HCT116 (cell line): ENCODE results near the gene DAND5. TPM values are rescaled to one million over a fixed set of nuclear protein-coding genes. Genes with fewer than 3 reads are reported as not detected.

Experiments
- ATAC-seq: fragments of 200-7000 bp; cut with Tn5 transposase; 2 replicates; pipeline ENCODE4 v1.9.1; 2020; ENCODE audit warnings: mild to moderate bottlenecking, moderate library complexity
- BruUV-seq: library from RNA; stranded (reverse); fragments of 400-500 nt; replicated peaks from 2 replicates; lab custom pipeline; 2021; lab: Mats Ljungman, UMichigan
- CTCF ChIA-PET: fragments of 300-600 bp; sonication (Branson Sonifier 250); formaldehyde crosslinking; loops from one replicate; lab custom pipeline; 2021; ENCODE audit warnings: antibody characterized with exemption; lab: Charles Lee
- POLR2A ChIA-PET: fragments of 300-600, 350-600 bp; sonication (Branson Sonifier 250); formaldehyde crosslinking; loops from one replicate; lab custom pipeline; 2021; ENCODE audit warnings: antibody characterized with exemption; lab: Charles Lee
- RAD21 ChIA-PET, 2 experiments: fragments of 300-600 bp; sonication (Branson Sonifier 250); formaldehyde crosslinking; loops; one replicate each; lab custom pipeline; 2023; ENCODE audit warnings: low total read pairs in 2 of 2; ENCODE audit not compliant: uncharacterized antibody in 2 of 2, unreplicated experiment in 2 of 2, low non-redundant PET in 1 of 2; lab: Charles Lee
- DNase-seq: peaks from one replicate; pipeline ENCODE4 v3.0.0-alpha.2; 2010; ENCODE audit warnings: low read depth, low spot score
- H2AFZ ChIP-seq: fragments of 200-600 bp; shearing (Covaris generic), sonication (generic); 2 replicates; pipeline ENCODE4 v1.6.1; 2017; ENCODE audit warnings: low read depth, mixed run types, mixed read lengths, antibody characterized with exemption, low read length; ENCODE audit not compliant: poor library complexity, severe bottlenecking
- H3K27ac ChIP-seq: 2 replicates; pipeline ENCODE4 v1.5.1; 2012; ENCODE audit warnings: low read depth, low read length
- H3K27me3 ChIP-seq: fragments of 200-600 bp; sonication (generic); 2 replicates; pipeline ENCODE4 v1.6.1; 2016; ENCODE audit warnings: mixed run types, low read length, mixed read lengths; ENCODE audit not compliant: insufficient read depth
- H3K36me3 ChIP-seq, 2 experiments: fragments of 200-500 bp in 1 of 2; fragments of 200-600 bp in 1 of 2; sonication (Bioruptor generic) in 1 of 2; sonication (generic) in 1 of 2; 2 replicates each; pipeline versions ENCODE4 v1.5.1 to v1.6.1; 2014 to 2016; ENCODE audit warnings: low read length in 2 of 2, inconsistent platforms in 1 of 2, mixed read lengths in 1 of 2, mixed run types in 1 of 2; ENCODE audit not compliant: insufficient read depth in 2 of 2, control insufficient read depth in 1 of 2
- H3K4me1 ChIP-seq, 2 experiments: fragments of 200-600 bp in 1 of 2; sonication (generic) in 1 of 2; 2 replicates each; pipeline versions ENCODE4 v1.5.1 to v1.6.1; 2012 to 2017; ENCODE audit warnings: low read length in 2 of 2, inconsistent platforms in 1 of 2, mild to moderate bottlenecking in 1 of 2, mixed read lengths in 1 of 2, mixed run types in 1 of 2, moderate library complexity in 1 of 2; ENCODE audit not compliant: insufficient read depth in 2 of 2, control insufficient read depth in 1 of 2
- H3K4me2 ChIP-seq: fragments of 200-600 bp; sonication (generic); 2 replicates; pipeline ENCODE4 v1.6.1; 2017; ENCODE audit warnings: mixed run types, low read length, mixed read lengths
- H3K4me3 ChIP-seq, 2 experiments: fragments of 200-600 bp in 1 of 2; sonication (generic) in 1 of 2; replicated peaks in 1 of 2; 2 replicates each; pipeline ENCODE4 v1.5.1; 2011 to 2016; ENCODE audit warnings: low read length in 2 of 2, control low read depth in 1 of 2, low read depth in 1 of 2, mild to moderate bottlenecking in 1 of 2, mixed read lengths in 1 of 2, mixed run types in 1 of 2
- H3K79me2 ChIP-seq: fragments of 200-600 bp; sonication (generic); 2 replicates; pipeline ENCODE4 v1.6.1; 2017; ENCODE audit warnings: mild to moderate bottlenecking, mixed run types, low read length, moderate library complexity, mixed read lengths; ENCODE audit not compliant: insufficient read depth
- H3K9ac ChIP-seq: fragments of 200-600 bp; sonication (generic); 2 replicates; pipeline ENCODE4 v1.6.1; 2016; ENCODE audit warnings: low read length, mixed read lengths
- H3K9me2 ChIP-seq: fragments of 200-600 bp; sonication (generic), shearing (Covaris generic); 2 replicates; pipeline ENCODE4 v1.6.1; 2017; ENCODE audit warnings: mixed run types, mild to moderate bottlenecking, moderate library complexity; ENCODE audit not compliant: insufficient read depth
- H3K9me3 ChIP-seq, 2 experiments: fragments of 200-500 bp in 1 of 2; fragments of 200-600 bp in 1 of 2; sonication (Bioruptor generic) in 1 of 2; sonication (generic) in 1 of 2; 2 replicates each; pipeline ENCODE4 v1.6.1; 2014 to 2017; ENCODE audit warnings: low read length in 2 of 2, mixed read lengths in 2 of 2, inconsistent platforms in 1 of 2, low read depth in 1 of 2, mild to moderate bottlenecking in 1 of 2, mixed run types in 1 of 2, moderate library complexity in 1 of 2; ENCODE audit not compliant: control insufficient read depth in 1 of 2, insufficient read depth in 1 of 2
- H4K20me1 ChIP-seq: fragments of 200-600 bp; sonication (generic), shearing (Covaris generic); 2 replicates; pipeline ENCODE4 v1.6.1; 2017; ENCODE audit warnings: mixed run types, mild to moderate bottlenecking, moderate library complexity; ENCODE audit not compliant: insufficient read depth
- ATF3 ChIP-seq: IDR thresholded peaks from 2 replicates; pipeline ENCODE4 v1.6.1; 2012
- CEBPB ChIP-seq: IDR thresholded peaks from 2 replicates; pipeline ENCODE4 v1.6.1; 2012; ENCODE audit warnings: low read depth
- EGR1 ChIP-seq: IDR thresholded peaks from 2 replicates; pipeline ENCODE4 v1.6.1; 2012; ENCODE audit warnings: low read depth
- ELF1 ChIP-seq: IDR thresholded peaks from 2 replicates; pipeline ENCODE4 v1.6.1; 2012; ENCODE audit warnings: low read depth, borderline replicate concordance
- EZH2 ChIP-seq: fragments of 200-600 bp; sonication (generic); IDR thresholded peaks from 2 replicates; pipeline ENCODE4 v1.6.1; 2017; ENCODE audit warnings: antibody characterized with exemption, mixed run types
- JUND ChIP-seq: IDR thresholded peaks from 2 replicates; pipeline ENCODE4 v1.6.1; 2012
- POLR2A ChIP-seq: IDR thresholded peaks from 2 replicates; pipeline ENCODE4 v1.7.0; 2011; ENCODE audit warnings: borderline replicate concordance; ENCODE audit not compliant: insufficient read depth, insufficient read length; ENCODE audit errors: extremely low read depth
- POLR2AphosphoS5 ChIP-seq: IDR thresholded peaks from 2 replicates; pipeline ENCODE4 v1.6.1; 2011; ENCODE audit warnings: mild to moderate bottlenecking, low read depth, low read length, moderate library complexity
- RAD21 ChIP-seq: IDR thresholded peaks from 2 replicates; pipeline ENCODE4 v1.6.1; 2012; ENCODE audit warnings: low read depth, mild to moderate bottlenecking
- SIN3A ChIP-seq: IDR thresholded peaks from 2 replicates; pipeline ENCODE4 v1.6.1; 2012; ENCODE audit warnings: low read depth
- SRF ChIP-seq: IDR thresholded peaks from 2 replicates; pipeline ENCODE4 v1.6.1; 2012; ENCODE audit warnings: low read depth
- YY1 ChIP-seq: IDR thresholded peaks from 2 replicates; pipeline ENCODE4 v1.6.1; 2011; ENCODE audit warnings: low read length, low read depth, moderate library complexity, mild to moderate bottlenecking; ENCODE audit not compliant: insufficient replicate concordance; ENCODE audit errors: extremely low read depth
- ZFX ChIP-seq: fragments of 450-650 bp; IDR thresholded peaks from 2 replicates; pipeline ENCODE4 v1.6.1; 2017
- ZNF274 ChIP-seq: fragments of 200-500 bp; sonication (Bioruptor generic); IDR thresholded peaks from 2 replicates; pipeline ENCODE4 v1.6.1; 2014; ENCODE audit warnings: mild to moderate bottlenecking, low read depth, low read length, inconsistent platforms
- intact Hi-C: fragments of 100-400 bp; cut with micrococcal nuclease; formaldehyde crosslinking; loops from 2 replicates; pipeline ENCODE4 v1.10.0; 2022
- total RNA-seq: library from RNA; stranded (reverse); gene quantifications from one replicate; pipeline ENCODE4 v1.2.1, GENCODE V29; 2021; ENCODE audit not compliant: unreplicated experiment

DAND5 gene
- total RNA-seq, 1 experiment from 2014 or later = 0.25 TPM

- no peak for TF ChIP-seq ELF1
- TF ChIP-seq POLR2A = no peak
- no peak for TF ChIP-seq CEBPB
- BruUV-seq = no TSS peak
- no peak for DNase-seq
- RAD21 ChIA-PET = no interaction called here
- Histone ChIP-seq H3K4me2 (no peak overlapping the region), H3K79me2 (peaks cover 9% of the 10 kb centered on the region; the same call in 1 of the 2 replicates), H3K4me3 (no peak overlapping the region), H3K4me1 (no peaks in the 10 kb centered on the region; a peak in 1 of 4 replicates), H3K36me3 (peaks cover 0 to 5% of the 10 kb centered on the region in 2 experiments; a peak in 1 of 4 replicates), H4K20me1 (no peaks in the 10 kb centered on the region), H3K9me3 (no peaks in the 10 kb centered on the region), H3K27me3 (no peaks in the 10 kb centered on the region), H3K9me2 (no peaks in the 10 kb centered on the region), H2AFZ (no peak overlapping the region), H3K9ac (no peak overlapping the region), H3K27ac (no peak overlapping the region)
- intact Hi-C loops = no loop called here
- CTCF ChIA-PET = no interaction called here
- POLR2A ChIA-PET = no interaction called here
- ATAC-seq = no peak
Measured at GRCh38 chr19:13002166-13002898, 33.0 kb downstream of the DAND5 start.

GRCh38 chr19:13003081-13003480, 33.7 kb downstream of the DAND5 start:
- no peak overlapping the region for H3K27ac ChIP-seq
- no peaks in the 10 kb centered on the region for H3K9me2 ChIP-seq
- H3K27me3 ChIP-seq = no peaks in the 10 kb centered on the region
- peaks cover 0 to 5% of the 10 kb centered on the region in 2 experiments; a peak in 1 of 4 replicates for H3K36me3 ChIP-seq
- no peak overlapping the region for H3K4me2 ChIP-seq
- intact Hi-C loops = no loop called here
- H3K4me3 ChIP-seq = no peak overlapping the region
- DNase-seq (no peak), ATAC-seq (no peak)
- ChIA-PET CTCF (no interaction called here), RAD21 (no interaction called here), POLR2A (no interaction called here)
- BruUV-seq = no TSS peak
- peaks cover 2% of the 10 kb centered on the region; the same call in 1 of the 2 replicates for H3K79me2 ChIP-seq
- no peak overlapping the region for H3K9ac ChIP-seq
- no peaks in the 10 kb centered on the region for H4K20me1 ChIP-seq
- H3K9me3 ChIP-seq = no peaks in the 10 kb centered on the region
- H2AFZ ChIP-seq = no peak overlapping the region
- TF ChIP-seq CEBPB = no peak
- TF ChIP-seq RAD21 = no peak
- TF ChIP-seq EGR1 = no peak
- TF ChIP-seq EZH2 = no peak
- no peak for TF ChIP-seq POLR2A
- TF ChIP-seq SIN3A = no peak
- TF ChIP-seq JUND = no peak
- TF ChIP-seq SRF = no peak
- no peak for TF ChIP-seq ZFX
- TF ChIP-seq POLR2AphosphoS5 = no peak
- TF ChIP-seq YY1 = no peak
- TF ChIP-seq ZNF274 = no peak
- no peak for TF ChIP-seq ELF1
- TF ChIP-seq ATF3 = no peak
- no peaks in the 10 kb centered on the region for H3K4me1 ChIP-seq
